Bronchial epithelial cell (primary cell): ENCODE results near the gene PIGC. TPM values are rescaled to one million over a fixed set of nuclear protein-coding genes. Genes with fewer than 3 reads are reported as not detected.
A peak's percentile ranks its signal among the peaks of the same experiment; 100 is the strongest.

ENCODE experiments used
- DNase-seq: peaks from one replicate; pipeline ENCODE4 v3.0.0-alpha.2; 2010; ENCODE audit warnings: low read depth
- FAIRE-seq: peaks from 2 replicates; lab custom pipeline; 2011; peaks lifted over from hg19 to GRCh38; lab: Jason Lieb, UNC
- H3K27me3 ChIP-seq: 2 replicates; pipeline ENCODE4 v1.5.1; 2011; ENCODE audit warnings: low read length; ENCODE audit not compliant: control insufficient read depth, insufficient read depth
- H3K36me3 ChIP-seq: 2 replicates; pipeline ENCODE4 v1.5.1; 2011; ENCODE audit warnings: low read length; ENCODE audit not compliant: control insufficient read depth, insufficient read depth
- H3K4me3 ChIP-seq: 2 replicates; pipeline ENCODE4 v1.5.1; 2011; ENCODE audit warnings: mild to moderate bottlenecking, low read depth, low read length, control low read depth
- total RNA-seq: library from RNA; depleted of rRNA; stranded (reverse); fragments of >200 nt; gene quantifications from 2 replicates; pipeline ENCODE4 v1.2.1, GENCODE V29; 2014
- TF ChIP-seq, protein P1 (sequence below): IDR thresholded peaks from 2 replicates; pipeline ENCODE4 v1.5.1; 2011; ENCODE audit warnings: mild to moderate bottlenecking, moderate library complexity, low read length, control low read depth, inconsistent platforms; ENCODE audit not compliant: insufficient read depth, severe bottlenecking

Gene PIGC
- total RNA-seq, 1 donor from 2014 or later: 16.8 TPM

DNA sequence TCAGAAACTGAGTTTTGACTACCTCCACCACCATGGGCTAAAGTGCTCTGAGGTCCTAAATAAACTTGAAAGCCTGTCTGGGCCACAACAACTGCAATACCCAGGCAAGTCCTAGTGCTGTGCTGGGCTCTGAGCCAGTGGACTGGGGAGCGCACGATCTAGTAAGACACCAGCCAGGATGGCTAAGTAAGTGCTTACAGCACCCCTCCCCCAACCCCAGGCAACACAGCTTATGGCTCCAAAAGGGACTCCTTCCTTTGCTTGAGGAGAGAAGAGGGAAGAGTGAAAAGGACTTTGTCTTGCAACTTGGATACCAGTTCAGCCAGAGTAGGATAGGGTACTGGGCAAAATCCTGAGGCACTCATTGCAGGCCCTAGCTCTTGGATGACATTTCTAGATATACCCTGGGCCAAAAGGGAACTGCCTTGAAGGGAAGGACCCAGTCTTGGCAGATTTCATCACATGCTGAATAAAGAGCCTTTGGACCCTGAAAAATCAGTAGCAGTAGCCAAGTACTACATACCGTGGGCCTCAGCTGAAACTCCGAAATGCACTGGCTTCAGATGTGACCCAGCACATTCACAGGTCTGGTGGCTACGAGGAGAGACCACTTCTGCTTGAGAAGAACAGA, 21.8 kb downstream of the PIGC start:
- Histone ChIP-seq H3K4me3 (no peak overlapping the region), H3K36me3 (no peaks in the 10 kb centered on the region), H3K27me3 (no peaks in the 10 kb centered on the region)
- FAIRE-seq (no peak), DNase-seq (no peak)
- TF ChIP-seq, protein P1, sequence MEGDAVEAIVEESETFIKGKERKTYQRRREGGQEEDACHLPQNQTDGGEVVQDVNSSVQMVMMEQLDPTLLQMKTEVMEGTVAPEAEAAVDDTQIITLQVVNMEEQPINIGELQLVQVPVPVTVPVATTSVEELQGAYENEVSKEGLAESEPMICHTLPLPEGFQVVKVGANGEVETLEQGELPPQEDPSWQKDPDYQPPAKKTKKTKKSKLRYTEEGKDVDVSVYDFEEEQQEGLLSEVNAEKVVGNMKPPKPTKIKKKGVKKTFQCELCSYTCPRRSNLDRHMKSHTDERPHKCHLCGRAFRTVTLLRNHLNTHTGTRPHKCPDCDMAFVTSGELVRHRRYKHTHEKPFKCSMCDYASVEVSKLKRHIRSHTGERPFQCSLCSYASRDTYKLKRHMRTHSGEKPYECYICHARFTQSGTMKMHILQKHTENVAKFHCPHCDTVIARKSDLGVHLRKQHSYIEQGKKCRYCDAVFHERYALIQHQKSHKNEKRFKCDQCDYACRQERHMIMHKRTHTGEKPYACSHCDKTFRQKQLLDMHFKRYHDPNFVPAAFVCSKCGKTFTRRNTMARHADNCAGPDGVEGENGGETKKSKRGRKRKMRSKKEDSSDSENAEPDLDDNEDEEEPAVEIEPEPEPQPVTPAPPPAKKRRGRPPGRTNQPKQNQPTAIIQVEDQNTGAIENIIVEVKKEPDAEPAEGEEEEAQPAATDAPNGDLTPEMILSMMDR: no peak

DNA sequence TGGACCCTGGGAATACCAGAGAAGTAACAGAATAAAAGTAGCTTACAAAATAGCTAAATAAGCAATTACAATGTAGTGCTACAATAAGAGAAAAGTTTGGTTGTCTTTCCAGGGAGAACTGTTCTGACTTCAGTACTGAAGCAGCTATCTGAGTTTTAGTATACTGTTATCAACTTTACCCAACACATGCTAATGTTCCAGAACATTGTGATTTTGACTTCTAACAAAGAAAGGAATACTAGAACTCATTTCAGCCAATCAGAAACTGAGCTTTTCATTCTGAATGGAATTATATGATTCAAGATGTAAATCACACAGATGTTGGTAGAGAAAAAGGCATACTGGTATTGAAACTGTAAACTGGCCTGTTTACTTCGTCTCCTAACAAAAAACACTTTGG, 23.5 kb downstream of the PIGC start, which contains the start of gene C1orf105:
C1orf105 (plus strand) TSS at position 301 of the 400 bp plus-strand sequence. CDS start 201 bp downstream, outside the sequence.
- FAIRE-seq: no peak
- H3K36me3 ChIP-seq: no peaks in the 10 kb centered on the region
- TF ChIP-seq, protein P1: no peak

DNA sequence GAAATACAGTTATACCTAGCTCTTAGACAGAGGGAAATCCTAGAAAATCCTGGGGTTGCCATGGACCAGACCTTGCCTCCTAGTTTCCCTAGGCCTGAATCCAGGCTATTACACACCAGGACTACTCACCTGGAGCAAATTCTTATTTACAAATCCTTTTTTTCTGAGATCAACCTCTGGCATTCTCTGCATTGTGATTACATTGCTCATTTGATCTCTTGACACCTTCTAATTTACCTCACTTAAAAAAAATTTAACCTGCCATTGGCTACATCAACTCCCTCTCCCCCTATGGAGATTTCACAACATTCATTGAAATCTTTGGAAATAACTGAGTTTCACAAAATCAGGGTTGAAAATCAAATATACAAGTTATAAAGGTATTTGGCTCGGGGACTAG, 26.3 kb downstream of the PIGC start:
- DNase-seq: peak; percentile 89
- no peak overlapping the region for H3K4me3 ChIP-seq
- no peaks in the 10 kb centered on the region for H3K27me3 ChIP-seq
- no peak for FAIRE-seq
- no peaks in the 10 kb centered on the region for H3K36me3 ChIP-seq
- TF ChIP-seq, protein P1: no peak

More for the DNA sequence above, 23.5 kb downstream of the PIGC start, which contains the start of gene C1orf105:
- Histone ChIP-seq H3K27me3 (no peaks in the 10 kb centered on the region), H3K4me3 (no peak within 1 kb of the TSS)
- no peak for DNase-seq

DNA sequence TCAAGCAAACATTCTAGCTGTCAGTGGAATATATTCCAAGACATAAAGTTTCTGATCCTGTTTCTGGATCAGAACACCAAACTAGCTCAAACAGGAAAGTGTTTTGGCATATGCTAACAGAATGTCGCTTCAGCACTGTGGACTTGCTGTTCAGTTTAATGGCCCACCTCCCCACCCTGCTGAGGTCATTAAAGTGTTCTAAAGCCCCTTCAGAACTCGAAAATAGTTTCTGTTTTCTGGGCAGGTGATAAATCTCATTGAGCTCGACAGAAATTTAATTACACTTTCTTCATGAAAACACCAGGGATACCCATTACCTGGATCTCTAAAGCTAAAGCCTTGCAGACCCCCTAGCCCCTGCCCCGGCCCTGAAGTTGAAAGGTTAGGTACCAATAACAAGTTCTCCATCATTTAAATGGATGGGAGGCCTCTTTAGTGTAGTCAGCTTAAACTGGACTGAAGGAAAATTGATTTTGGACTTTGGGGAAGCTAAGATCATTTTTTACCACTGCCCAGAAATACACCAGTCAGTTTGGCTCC, 27.3 kb downstream of the PIGC start:
- FAIRE-seq (no peak), DNase-seq (no peak)
- Histone ChIP-seq H3K36me3 (no peaks in the 10 kb centered on the region), H3K4me3 (no peak overlapping the region), H3K27me3 (no peaks in the 10 kb centered on the region)
- TF ChIP-seq, protein P1: no peak

DNA sequence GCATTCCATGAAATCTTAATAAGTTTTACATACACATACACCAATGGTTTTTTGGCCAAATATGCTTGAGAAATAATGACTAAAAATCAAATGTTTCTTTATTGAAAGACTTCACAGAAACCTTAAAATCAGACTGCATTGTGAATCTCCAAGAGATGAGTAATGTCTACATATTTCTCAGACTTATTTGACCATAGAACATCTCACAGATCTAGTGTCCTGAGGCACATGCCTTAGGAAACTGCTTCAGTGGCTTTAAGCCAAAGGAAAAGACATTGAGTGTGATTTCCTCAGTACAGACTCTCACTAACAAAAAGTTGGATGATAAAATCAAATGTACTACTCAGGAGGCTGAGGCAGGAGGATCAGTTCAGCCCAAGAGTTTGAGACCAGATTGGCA, 29.5 kb downstream of the PIGC start:
- H3K36me3 ChIP-seq: no peaks in the 10 kb centered on the region
- FAIRE-seq (no peak), DNase-seq (peak; percentile 58)
- no peaks in the 10 kb centered on the region for H3K27me3 ChIP-seq
- H3K4me3 ChIP-seq: no peak overlapping the region
- TF ChIP-seq, protein P1: no peak

DNA sequence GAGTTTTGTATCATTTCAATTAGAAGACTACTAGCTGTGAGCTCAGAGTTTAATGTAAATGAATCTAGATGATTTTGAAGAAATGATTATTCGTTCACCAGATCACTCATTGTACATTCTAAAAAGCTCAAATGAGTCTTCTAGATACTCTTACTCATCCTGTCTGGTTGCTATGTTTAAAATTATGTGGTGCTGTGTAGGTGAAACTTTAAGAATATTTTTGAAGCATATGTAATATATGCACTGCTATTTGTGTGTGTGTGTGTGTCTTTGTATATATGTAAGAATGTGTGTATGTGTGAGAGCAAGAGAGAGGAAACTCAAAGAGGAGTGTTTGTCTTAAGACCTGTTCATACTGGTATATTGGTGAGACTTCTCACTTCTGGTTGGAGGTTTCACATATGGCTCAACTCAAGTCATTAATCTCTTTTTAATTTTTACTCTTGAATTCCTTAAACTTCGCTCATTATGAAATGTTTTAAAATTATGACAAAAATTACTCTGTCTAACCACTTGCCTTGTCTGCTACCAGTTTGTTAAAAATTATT, 32.0 kb downstream of the PIGC start:
- no peak for FAIRE-seq
- TF ChIP-seq, protein P1: no peak
- Histone ChIP-seq H3K4me3 (no peak overlapping the region), H3K36me3 (no peaks in the 10 kb centered on the region), H3K27me3 (no peaks in the 10 kb centered on the region)
- DNase-seq: peak; percentile 58
